Mucosa of gallbladder (tissue), 1 donor: ENCODE data around the gene GPR17. TPM values are rescaled to one million over a fixed set of nuclear protein-coding genes. Genes with fewer than 3 reads are reported as not detected.

Experiments used
- DNase-seq: peaks from one replicate; pipeline ENCODE4 v3.0.0-alpha.2; 2020; ENCODE audit warnings: low spot score
- total RNA-seq: library from RNA; stranded (reverse); gene quantifications from one replicate; pipeline ENCODE4 v1.2.1, GENCODE V29; 2021
- donor health status: DM: no; HTN: no; CAD: no.

GPR17 gene, protein sequence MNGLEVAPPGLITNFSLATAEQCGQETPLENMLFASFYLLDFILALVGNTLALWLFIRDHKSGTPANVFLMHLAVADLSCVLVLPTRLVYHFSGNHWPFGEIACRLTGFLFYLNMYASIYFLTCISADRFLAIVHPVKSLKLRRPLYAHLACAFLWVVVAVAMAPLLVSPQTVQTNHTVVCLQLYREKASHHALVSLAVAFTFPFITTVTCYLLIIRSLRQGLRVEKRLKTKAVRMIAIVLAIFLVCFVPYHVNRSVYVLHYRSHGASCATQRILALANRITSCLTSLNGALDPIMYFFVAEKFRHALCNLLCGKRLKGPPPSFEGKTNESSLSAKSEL
- 0.17 TPM for total RNA-seq

DNA sequence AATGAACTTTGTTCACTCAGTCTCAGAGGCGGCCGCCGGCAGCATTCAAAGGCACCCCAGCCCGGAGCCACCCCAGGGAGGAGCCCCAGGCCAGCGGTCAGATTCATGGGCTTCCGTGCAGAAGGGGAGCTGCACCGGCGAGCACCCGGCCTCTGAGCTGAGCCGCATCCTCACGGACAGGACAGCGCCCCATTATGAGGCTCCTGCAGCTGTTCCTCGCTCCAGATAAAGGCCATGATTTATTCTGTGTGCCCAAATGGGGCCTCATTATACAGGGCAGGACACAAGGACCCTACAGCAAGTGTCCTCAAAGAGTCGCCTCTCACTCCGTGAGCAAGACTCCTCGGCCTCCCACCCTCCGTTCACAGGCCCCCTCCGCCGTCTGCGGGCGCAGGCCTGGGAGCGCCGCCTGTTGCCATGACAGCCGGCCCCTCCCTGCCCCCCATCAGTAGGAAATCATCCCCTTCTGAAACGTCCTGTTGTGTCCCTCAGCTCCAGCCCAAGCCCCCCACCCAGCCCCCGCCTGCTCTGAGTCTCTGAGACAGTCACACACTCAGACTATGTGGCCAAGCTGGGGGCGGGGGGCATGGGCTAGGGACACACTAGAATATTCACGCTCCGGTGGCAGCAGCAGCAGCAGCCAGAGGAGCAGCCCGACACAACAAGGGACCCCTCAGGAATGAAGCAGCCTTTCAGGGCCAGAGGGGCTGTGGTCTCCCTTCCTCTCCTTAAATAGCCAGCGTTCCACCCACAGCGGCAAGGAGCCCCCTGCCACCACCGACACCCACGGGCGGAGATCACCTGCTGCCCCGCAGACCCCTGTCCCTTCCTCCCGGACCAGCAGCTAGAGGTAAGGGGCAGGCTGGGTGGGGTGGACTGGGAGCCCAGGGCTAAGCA is at the start of gene GPR17:
Gene GPR17, plus strand, starts transcription at position 759 of the 897 bp plus-strand sequence. CDS start 4,583 bp downstream, outside the sequence.
- no peak for DNase-seq

DNA sequence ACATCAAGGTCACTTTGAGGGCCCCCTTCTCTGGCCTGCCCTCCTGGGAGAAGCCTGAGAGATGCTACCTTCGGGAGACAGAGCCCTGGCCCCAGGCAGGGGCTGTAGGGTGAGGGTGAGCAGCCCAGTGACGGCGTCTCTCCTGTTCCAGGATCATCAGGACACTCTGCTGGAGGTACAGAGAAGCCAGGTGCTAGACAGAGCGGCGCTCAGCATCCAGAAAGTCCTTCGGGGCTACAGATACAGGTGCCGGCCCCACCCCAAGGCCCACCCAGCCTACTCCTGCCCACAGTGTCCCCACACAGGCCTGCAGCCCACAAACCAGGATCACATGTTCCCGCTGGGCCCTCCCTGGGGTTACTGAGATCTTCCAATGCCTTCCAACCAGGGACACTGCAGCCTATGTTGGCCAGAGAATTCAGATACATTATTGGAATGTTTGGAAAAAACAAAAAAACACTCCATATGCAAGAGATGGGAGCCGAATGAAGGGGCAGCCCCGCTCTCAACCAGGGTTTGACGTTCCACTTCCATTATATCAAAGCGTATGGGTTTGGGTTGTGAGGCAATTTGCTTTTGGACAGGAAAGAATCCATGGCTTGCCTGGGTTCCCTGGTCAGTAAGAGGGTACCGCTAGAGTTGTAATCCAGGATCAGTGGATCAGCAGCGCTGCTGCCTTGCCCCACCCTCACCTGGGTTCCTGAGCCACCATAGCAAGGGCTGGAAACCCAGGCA is 49.5 kb upstream of the GPR17 start:
- DNase-seq, result no peak

DNA sequence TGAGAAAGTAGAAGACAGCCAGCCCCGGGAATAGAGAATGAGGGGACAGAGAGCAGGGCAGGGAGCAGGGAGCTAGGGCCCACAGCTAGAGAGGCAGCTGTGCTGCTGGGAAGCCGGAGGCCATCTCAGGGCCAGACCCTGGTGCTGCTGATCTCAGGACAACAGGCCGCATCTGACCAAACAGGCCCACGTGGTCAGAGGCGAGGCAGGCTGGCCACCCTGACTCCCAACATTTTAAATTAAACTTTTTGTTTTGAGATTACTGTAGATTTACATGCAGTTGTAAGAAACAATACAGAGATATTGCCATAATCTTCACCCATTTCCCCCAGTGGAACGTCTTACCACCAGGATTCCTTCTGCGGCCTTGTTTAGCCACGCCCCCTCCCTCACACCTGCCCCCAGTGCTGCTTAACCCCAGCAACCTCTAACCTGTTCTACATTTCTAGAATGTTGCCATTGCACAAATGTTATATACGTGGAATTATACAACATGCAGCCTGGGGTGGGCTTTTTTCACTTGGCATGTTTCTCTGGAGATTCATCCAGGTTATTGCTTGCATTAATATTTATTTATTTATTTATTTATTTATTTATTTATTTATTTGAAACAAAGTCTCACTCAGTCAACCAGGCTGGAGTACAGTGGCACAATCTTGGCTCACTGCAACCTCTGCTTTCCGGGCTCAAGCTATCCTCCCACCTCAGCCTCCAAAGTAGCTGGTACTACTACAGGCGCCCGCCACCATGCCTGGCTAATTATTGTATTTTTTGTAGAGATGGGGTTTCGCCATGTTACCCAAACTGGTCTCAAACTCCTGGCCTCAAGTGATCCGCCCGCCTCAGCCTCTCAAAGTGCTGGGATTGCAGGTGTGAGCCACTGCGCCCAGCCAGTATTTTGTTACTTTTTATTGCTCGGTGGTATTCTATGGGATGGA is 48.6 kb upstream of the GPR17 start:
- DNase-seq, result no peak

DNA sequence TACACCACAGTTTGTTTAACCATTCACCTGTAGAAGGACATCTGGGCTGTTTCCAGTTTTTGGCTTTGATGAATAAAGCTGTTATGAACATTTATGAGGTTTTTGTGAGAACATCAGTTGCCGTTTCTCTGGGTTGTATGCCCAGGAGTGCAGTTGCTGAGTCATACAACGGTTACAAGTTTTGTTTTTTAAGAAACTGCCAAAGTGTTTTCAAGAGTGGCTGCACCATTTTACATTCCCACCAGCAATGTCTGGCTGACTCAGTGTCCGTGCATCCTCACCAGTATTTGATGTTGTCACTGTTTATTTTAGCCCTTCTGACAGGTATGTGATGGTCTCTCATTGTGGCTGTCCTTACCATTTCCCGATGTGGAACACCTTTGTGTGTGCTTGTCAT is 48.0 kb upstream of the GPR17 start:
- DNase-seq, result no peak

DNA sequence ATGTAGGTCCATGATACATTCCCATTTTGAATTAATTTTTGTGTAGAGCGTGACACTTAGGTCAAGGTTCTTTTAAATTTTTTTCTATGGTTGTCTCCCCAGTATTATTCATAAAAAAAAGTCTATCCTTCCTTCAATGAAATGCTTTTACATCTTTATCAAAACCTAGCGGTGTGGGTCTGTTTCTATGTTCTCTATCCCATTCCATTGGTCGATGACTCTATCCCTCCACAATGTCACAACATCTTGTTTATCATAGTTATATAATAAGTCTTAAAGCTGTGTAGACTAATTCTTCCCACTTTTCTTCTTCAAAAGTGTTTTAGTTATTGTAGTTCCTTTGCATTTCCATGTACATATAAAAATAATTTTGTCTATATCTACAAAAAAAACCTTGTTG is 47.2 kb upstream of the GPR17 start:
- no peak for DNase-seq

DNA sequence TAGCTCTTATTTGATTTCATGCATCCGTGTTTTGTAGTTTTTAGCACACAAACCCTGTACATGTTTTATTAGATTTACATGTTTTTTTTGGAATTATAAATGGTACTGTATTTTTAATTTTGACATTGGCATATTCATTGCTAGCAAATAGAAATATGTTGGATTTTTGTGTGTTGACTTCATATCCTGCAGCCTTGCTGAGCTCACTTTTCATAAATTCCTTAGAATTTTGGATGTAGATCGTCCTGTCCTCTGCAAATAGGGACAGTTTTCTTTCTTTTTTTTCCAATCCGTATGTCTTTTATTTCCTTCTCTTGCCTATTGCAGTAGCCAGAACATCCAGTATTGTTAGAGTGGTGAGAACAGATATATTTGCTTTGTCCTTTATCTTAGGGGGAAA is 46.7 kb upstream of the GPR17 start:
- DNase-seq, result no peak

DNA sequence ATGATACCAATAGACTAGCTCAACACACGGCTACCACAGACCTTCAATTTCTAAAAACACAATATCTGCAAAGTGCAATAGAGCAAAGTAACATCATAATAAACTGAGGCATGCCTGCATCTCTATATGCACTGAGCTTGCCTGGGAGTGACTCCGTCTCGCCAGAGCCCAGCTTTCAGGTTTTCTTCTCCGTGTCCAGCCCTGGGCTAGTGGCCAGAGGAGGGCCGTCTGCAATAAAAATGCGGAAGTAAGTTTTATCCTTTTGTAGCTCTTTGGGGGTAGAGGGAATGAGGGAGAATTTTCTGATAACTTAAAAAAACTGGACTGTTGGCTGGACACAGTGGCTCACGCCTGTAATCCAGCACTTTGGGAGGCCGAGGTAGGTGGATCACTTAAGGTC is 41.0 kb upstream of the GPR17 start:
- no peak for DNase-seq

DNA sequence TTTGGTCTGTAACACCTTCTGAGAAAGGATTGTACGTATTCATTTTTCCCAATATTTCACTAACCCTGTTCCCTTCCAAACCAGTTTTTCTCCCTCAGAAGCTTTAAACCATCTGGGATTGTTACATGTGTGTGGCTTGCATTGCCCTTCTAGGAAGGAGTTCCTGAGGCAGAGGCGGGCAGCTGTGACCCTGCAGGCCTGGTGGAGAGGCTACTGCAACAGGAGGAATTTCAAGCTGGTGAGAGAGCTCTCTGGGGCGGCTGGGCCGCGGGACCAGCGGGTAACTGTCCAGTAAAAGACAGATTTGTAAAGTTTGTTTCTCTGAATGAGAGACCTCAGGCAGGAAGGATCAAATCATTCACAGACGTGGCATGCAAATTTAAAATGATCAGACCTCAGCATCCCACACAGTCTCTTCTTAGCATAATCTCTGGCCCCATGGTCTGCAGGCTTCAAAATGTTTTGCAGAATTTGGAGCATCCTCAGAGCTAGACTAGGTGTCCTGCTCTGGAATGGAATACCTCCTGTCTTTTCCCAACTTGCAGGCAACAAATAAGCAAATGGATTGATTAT is 40.2 kb upstream of the GPR17 start:
- no peak for DNase-seq

DNA sequence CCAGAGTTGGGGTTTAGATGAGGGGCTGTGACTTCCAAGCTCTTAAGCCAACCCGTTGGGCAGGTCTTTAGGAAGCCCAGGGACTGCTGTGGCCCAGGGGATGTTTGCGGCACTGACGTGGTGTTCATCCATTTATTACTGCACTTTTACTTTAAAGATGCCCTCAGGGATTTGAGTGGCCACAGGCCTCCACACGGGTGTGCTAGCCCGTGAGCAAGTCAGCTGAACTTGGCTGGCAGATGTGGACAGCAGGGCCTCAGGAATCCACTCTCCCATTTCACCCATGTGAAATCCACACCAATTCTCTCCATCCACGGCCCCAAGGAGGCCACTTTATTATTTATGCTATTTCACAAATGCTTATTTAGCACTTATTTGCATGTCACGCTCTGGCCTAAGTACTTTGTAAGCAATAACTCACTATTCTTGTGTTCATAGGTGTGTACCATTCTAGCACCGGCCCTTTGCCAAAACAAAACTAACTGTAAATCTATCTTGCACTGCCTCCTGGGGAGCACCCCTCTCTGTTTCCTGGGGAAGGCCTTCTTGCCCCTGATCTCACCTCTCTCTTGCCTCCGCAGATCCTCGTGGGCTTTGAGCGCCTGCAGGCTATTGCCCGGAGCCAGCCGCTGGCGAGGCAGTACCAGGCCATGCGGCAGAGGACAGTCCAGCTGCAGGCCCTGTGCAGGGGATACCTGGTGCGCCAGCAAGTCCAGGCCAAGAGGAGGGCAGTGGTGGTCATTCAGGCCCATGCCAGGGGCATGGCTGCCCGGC is 39.1 kb upstream of the GPR17 start:
- no peak for DNase-seq

DNA sequence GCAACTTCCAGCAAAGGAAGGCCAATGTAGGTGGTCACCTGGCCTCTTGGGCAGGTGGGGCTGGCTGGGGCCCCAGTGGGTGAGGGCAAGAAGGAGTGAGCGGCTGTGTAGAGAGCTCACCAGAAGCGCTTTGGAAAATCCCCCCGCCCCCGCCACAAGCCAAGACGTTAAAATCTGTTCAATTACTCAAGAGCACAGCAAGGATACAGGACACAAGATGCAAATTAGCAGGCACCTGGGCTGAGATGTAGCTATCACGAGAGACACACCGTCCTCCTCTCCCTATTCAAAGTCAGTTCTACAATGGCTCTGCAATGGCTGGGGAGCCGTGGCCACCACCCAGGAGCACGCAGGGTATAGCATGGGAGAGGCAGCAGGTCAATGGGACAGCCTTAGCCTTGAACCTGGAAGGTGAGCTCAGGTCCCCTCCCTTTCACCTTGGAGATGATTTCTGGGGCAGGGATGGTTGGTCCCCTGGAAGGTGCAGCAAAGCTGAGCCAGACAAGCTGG is 38.5 kb upstream of the GPR17 start:
- no peak for DNase-seq

DNA sequence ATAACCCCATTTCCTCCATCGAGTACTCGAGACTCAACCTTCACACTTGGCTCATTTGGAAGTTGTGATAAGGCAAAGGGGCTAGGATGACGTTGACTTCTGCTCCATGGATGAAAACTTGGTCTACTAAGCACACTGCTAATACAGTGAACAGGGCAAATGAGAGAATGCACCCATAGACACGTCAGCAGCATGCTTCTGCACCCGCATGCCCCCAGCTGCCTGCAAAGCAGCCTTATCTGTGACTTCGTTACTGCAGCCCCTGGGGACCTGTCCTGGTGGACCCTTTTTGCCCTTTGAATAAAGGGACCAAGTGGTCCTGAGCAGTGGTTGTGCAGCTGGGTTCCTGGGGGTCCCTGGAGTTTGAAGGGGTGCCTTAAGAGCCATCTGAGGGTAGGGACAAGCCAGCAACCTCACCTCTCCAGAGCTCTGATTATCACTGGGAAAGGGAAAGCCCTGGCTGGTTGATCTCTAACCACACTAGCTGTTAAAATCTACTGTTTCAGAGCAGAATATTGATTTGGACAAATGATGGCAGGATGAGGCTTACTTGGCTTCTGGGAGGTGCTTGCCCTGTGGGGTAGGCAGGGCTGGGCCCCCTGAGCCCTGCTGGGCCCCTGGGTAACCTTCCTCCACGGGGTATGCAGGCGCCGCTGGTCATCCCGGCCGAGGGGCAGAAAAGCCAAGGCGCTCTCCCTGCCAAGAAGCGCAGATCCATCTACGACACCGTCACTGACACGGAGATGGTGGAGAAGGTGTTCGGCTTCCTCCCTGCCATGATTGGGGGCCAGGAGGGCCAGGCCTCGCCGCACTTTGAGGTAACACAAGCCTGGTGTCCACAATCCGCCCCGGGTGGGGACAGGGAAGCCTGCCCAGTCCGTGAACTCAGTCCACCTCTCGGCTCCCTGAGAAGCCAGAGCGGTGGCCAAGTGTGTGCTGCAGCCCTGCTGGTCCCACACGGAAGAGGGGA is 37.6 kb upstream of the GPR17 start:
- DNase-seq, result no peak

DNA sequence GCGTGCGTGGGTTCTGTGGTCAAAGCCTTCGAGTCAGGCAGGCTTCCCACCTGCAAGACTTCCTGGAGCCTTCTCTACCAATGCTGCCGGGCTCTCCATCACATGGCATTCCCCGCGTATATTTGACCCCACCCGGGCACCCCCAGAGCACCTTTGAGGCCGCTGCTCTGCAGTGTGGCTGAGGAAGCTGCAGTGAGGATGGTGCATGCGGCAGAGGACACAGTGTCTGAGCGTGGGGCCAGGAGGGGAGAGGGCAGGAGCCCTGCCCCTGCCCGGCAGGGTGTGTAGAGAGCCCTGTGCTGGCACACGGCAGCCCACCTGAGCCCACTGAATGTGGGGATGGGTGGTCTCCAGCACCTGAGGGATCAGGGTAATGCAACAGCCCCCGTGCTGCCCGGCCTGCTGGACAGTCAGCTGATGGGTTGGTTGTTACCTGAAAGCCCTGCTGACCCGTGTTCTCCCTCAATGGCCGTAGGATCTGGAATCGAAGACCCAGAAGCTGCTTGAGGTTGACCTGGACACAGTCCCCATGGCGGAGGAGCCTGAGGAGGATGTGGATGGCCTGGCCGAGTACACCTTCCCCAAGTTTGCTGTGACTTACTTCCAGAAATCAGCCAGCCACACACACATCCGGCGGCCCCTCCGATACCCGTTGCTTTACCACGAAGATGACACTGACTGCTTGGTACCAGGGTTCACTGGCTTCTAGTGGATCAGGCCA is 36.8 kb upstream of the GPR17 start:
- DNase-seq, result no peak

DNA sequence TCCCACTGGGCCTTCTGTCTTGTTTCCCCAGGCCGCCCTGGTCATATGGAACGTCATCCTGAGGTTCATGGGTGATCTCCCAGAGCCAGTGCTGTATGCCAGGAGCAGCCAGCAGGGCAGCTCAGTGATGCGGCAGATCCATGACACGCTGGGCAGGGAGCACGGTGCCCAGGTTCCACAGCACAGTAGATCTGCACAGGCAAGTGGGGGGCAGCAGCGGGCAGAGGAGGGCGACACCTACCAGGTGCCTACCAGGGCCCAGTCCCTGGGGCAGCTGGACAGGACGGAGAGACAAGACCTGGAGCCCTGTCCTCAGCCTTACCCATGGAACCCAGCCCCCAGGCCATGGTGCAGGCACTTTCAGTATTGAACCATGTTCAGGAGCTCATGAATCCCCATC is 36.1 kb upstream of the GPR17 start:
- no peak for DNase-seq

DNA sequence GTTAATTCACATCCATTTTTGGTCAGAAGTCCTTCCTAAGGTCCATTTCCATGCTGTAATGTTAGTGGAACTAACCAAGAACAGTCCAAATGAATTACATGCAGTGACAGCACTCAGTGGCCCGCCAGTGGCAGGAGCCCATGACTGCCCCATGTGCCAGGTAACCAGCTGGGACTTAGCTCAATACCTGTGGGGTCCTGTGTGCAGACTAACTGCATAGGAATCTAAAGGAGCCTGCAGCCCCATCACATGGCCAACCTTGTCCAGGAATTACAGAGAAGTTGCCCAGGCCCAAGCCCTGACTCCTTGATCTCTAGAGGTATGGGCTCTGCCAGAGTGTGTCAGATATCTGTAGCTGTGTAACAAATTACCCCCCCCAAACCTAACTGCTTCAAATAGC is 35.4 kb upstream of the GPR17 start:
- no peak for DNase-seq

DNA sequence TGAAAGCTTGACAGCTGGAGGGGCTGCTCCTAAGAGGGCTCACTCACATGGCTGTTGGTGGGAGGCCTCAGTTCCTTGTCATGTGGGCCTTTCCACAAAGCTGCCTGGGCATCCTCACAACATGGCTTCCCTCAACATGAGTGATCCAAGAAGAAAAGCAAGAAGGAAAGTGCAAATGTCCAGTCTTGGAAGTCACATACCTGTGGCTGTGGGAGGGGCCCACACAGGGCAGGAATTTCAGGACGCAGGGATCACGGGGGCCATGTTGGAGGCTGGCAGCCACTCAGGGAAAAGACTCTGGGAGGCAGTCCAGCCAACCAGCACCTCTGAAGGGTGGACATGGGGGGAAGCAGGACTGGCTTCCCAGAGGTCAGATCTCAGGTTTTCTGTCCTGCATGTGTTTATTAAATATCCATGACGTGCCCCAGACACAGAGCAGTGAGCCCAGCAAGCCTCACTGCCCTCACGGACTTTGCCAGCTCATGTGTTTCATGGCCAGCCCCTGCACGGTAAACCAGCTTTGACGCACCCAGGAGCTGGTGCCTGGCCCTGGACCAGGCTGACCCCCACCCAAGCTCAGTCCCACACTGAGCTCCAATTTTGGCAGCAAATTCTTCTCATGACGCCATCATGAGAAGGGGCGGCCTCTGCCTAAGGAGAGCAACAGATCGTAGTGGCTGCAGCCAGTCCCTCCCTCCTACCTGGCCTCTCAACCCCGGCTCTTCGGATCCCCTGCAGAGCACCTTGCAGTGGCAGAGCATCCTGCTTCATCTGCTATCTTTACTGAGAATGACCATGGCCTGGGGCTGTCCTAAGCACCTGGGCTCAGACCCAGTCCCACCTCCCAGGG is 34.7 kb upstream of the GPR17 start:
- DNase-seq, result no peak

DNA sequence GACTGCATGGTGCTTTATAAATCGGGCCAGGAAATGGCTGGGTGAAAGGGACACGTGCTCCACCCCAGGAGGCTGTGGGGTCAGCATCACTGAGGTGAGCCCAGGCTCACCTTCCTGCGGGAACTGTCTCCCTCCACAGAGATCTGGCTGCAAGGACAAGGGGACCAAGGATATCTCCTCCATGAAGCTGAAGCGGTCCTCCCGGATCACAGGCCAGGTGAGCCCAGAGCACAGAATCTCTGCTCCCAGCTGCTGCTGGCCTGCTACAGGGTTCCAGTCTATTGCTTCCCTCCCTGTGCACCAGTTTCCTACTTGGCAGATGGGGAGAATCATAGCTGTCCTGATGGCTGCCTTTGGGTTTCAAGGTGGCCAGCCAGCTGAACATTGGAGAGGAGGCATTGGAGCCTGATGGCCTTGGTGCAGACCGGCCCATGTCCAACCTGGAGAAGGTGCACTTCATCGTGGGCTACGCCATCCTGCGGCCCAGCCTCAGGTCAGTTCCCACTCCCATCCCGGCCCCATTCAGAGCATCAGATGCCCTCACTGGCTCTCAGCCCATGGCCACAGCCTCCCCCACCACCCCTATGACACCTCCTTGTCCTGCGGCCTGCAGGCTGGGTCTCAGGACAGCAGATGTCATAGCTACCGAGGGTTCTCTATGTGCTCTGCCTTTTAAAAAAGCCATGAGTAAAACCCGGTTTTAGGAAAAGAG is 33.7 kb upstream of the GPR17 start:
- no peak for DNase-seq
